ENCODE data around the gene AGRN. TPM values are rescaled to one million over a fixed set of nuclear protein-coding genes. Genes with fewer than 3 reads are reported as not detected.

Gene AGRN
- total RNA-seq, 1 donor from 2014 or later, result 109 TPM

DNA sequence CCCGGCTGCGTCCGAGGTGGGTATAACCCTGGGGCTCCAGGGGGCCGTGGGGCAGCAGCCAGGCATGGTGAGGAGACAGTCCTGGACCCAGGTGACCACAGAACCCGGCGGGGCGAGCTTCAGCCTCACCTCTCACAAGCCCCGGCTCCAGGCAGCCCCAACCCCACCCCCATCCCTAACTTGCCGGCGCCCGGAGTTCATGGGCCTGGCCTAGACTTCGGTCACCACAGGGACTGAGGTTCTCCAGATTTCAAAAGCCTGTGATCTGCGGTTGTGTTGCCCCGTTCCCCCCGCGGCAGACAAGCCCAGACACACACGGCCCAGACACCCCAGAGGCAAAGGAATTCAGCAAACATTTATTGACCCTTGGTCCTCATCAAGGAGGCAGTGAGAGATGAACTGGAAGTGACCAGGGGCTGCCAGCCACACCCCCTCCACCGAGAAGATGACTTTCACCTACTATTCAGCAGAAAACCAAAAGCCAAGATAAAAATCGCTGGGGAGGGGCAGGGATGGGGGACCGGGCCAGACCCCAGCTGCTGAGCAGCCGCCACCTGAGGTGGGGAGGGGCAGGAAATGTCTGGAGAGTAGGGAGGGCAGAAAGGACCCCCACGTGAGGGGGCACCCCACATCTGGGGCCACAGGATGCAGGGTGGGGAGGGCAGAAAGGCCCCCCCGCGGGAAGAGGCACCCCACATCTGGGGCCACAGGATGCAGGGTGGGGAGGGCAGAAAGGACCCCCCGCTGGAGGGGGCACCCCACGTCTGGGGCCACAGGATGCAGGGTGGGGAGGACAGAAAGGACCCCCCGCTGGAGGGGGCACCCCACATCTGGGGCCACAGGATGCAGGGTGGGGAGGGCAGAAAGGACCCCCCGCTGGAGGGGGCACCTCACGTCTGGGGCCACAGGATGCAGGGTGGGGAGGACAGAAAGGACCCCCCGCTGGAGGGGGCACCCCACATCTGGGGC is 24.0 kb upstream of the AGRN start:
- peaks cover 0 to 18% of the 10 kb centered on the region in 2 donors for H3K9me3 ChIP-seq
- no peak overlapping the region for H3K27ac ChIP-seq
- intact Hi-C loops (cut with DNase I), result no loop called here
- H3K36me3 ChIP-seq, result no peaks in the 10 kb centered on the region
- no peaks in the 10 kb centered on the region for H3K27me3 ChIP-seq
- DNase-seq (ENCODE audit: low spot score in 2 of 2), result no peak
- no peak for TF ChIP-seq CTCF (IDR thresholded peaks at IDR 0.05)
- no peak overlapping the region for H3K4me3 ChIP-seq
- H3K4me1 ChIP-seq, result peaks cover 6 to 17% of the 10 kb centered on the region in 2 donors

DNA sequence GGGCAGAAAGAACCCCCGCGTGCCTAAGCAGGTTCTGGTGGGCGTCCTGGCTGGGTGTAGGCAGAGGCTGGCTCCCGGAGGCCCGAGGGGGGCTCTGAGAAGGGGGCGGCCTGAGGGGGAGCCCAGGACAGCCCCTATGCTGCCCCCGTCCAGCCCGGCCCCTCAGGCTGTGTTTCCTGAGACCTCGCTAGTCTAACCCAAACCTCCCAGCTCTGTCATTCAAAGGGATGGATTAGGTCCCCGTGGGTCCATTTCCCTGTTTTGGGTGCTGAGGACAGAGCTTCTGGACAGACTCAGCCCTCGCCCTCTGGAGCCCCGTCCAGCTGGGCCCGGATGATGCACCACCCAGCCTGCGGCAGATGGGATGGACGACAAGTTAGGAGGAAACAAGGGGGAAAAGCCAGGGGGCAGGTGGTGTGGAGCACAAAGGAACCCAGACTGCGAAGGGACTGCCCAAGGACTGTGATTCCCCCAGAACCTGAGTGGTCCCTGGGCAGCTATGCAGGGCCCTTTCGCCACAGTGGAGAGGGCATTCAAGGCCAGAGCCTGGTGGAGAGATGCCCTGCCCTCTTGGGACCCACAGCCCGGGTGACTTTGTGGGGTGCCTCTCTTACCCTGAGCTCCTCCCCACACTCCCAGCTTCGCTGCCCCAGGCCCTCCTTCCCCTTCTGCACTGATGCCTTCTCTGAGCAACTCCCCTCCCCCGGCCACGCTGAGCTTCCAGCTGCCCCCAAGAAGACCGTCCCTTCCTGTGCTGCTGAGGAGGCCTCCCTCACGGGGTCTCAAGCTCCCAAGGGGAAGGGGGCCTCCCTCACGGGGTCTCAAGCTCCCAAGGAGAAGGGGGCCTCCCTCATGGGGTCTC is 22.8 kb upstream of the AGRN start:
- Histone ChIP-seq H3K27ac (no peak overlapping the region), H3K27me3 (no peaks in the 10 kb centered on the region), H3K4me1 (peaks cover 15 to 17% of the 10 kb centered on the region in 2 donors), H3K4me3 (no peak overlapping the region), H3K9me3 (peaks cover 0 to 7% of the 10 kb centered on the region in 2 donors), H3K36me3 (no peaks in the 10 kb centered on the region)
- intact Hi-C loops (cut with DNase I), result no loop called here
- TF ChIP-seq CTCF (IDR thresholded peaks at IDR 0.05), result no peak
- no peak for DNase-seq (ENCODE audit: low spot score in 2 of 2)

GRCh38 chr1:997713-997992 is 22.3 kb upstream of the AGRN start:
- no peak overlapping the region for H3K27ac ChIP-seq
- H3K9me3 ChIP-seq, result peaks cover 0 to 1% of the 10 kb centered on the region in 2 donors
- H3K4me3 ChIP-seq, result peak overlapping the region in 1 of 2 donors; percentile 68
- no peak for DNase-seq (ENCODE audit: low spot score in 2 of 2)
- peaks cover 16 to 17% of the 10 kb centered on the region in 2 donors for H3K4me1 ChIP-seq
- intact Hi-C loops (cut with DNase I), result no loop called here
- TF ChIP-seq CTCF (IDR thresholded peaks at IDR 0.05), result no peak
- no peaks in the 10 kb centered on the region for H3K36me3 ChIP-seq
- H3K27me3 ChIP-seq, result no peaks in the 10 kb centered on the region

- intact Hi-C loops (cut with DNase I), result no loop called here
- TF ChIP-seq CTCF (IDR thresholded peaks at IDR 0.05), result no peak
- Histone ChIP-seq H3K36me3 (no peaks in the 10 kb centered on the region), H3K9me3 (no peaks in the 10 kb centered on the region), H3K4me1 (peaks cover 16 to 17% of the 10 kb centered on the region in 2 donors), H3K27me3 (no peaks in the 10 kb centered on the region), H3K4me3 (peak overlapping the region; percentile 58 to 68), H3K27ac (no peak overlapping the region)
- DNase-seq (ENCODE audit: low spot score in 2 of 2), result no peak
These were observed 21.8 kb upstream of the AGRN start for GRCh38 chr1:997993-998744.

GRCh38 chr1:998745-998994 is 21.2 kb upstream of the AGRN start:
- TF ChIP-seq CTCF (IDR thresholded peaks at IDR 0.05), result no peak
- H3K27ac ChIP-seq, result peak overlapping the region in 1 of 2 donors; percentile 98
- intact Hi-C loops (cut with DNase I), result no loop called here

More at GRCh38 chr1:998745-998994, 21.2 kb upstream of the AGRN start:
- Histone ChIP-seq H3K4me3 (peak overlapping the region; percentile 58 to 68), H3K36me3 (no peaks in the 10 kb centered on the region), H3K9me3 (no peaks in the 10 kb centered on the region), H3K4me1 (peaks cover 16 to 17% of the 10 kb centered on the region in 2 donors), H3K27me3 (no peaks in the 10 kb centered on the region)
- DNase-seq (ENCODE audit: low spot score in 2 of 2), result no peak

All from ascending aorta (tissue), 2 donors.